ENCODE results near the gene SAMD7.

SAMD7 gene

GRCh38 chr3:169954142-169954756, 42.9 kb downstream of the SAMD7 start:
- TF ChIP-seq TEAD4 (IDR thresholded peaks at IDR 0.05) = no peak
- no peak for TF ChIP-seq EP300 (IDR thresholded peaks at IDR 0.05; ENCODE audit: borderline replicate concordance)
- no peak for TF ChIP-seq USF1 (IDR thresholded peaks at IDR 0.05)
- no peak for TF ChIP-seq MAX (IDR thresholded peaks at IDR 0.05)
- no peak for TF ChIP-seq CEBPB (IDR thresholded peaks at IDR 0.05)
- TF ChIP-seq YY1 (IDR thresholded peaks at IDR 0.05; ENCODE audit: low read depth) = no peak
- TF ChIP-seq RAD21 (IDR thresholded peaks at IDR 0.05; ENCODE audit: low read depth) = no peak
- no peak for TF ChIP-seq CREB1 (IDR thresholded peaks at IDR 0.05; ENCODE audit: low read depth)
- no peak for TF ChIP-seq NFIC (IDR thresholded peaks at IDR 0.05)
- no peak for TF ChIP-seq ZBTB7A (IDR thresholded peaks at IDR 0.05; ENCODE audit: low read depth)
- no peak for TF ChIP-seq EGR1 (IDR thresholded peaks at IDR 0.05)

- TF ChIP-seq YY1 (IDR thresholded peaks at IDR 0.05; ENCODE audit: low read depth) (no peak), TAF1 (IDR thresholded peaks at IDR 0.05; ENCODE audit: low read depth) (no peak), TEAD4 (IDR thresholded peaks at IDR 0.05) (no peak), TCF12 (IDR thresholded peaks at IDR 0.05; ENCODE audit: low read depth) (no peak), EP300 (IDR thresholded peaks at IDR 0.05; ENCODE audit: borderline replicate concordance) (no peak), RAD21 (IDR thresholded peaks at IDR 0.05; ENCODE audit: low read depth) (no peak), CREB1 (IDR thresholded peaks at IDR 0.05; ENCODE audit: low read depth) (no peak), EGR1 (IDR thresholded peaks at IDR 0.05) (no peak), USF1 (IDR thresholded peaks at IDR 0.05) (no peak), ZBTB7A (IDR thresholded peaks at IDR 0.05; ENCODE audit: low read depth) (no peak), MAX (IDR thresholded peaks at IDR 0.05) (no peak)
- TF ChIP-seq, protein P1, sequence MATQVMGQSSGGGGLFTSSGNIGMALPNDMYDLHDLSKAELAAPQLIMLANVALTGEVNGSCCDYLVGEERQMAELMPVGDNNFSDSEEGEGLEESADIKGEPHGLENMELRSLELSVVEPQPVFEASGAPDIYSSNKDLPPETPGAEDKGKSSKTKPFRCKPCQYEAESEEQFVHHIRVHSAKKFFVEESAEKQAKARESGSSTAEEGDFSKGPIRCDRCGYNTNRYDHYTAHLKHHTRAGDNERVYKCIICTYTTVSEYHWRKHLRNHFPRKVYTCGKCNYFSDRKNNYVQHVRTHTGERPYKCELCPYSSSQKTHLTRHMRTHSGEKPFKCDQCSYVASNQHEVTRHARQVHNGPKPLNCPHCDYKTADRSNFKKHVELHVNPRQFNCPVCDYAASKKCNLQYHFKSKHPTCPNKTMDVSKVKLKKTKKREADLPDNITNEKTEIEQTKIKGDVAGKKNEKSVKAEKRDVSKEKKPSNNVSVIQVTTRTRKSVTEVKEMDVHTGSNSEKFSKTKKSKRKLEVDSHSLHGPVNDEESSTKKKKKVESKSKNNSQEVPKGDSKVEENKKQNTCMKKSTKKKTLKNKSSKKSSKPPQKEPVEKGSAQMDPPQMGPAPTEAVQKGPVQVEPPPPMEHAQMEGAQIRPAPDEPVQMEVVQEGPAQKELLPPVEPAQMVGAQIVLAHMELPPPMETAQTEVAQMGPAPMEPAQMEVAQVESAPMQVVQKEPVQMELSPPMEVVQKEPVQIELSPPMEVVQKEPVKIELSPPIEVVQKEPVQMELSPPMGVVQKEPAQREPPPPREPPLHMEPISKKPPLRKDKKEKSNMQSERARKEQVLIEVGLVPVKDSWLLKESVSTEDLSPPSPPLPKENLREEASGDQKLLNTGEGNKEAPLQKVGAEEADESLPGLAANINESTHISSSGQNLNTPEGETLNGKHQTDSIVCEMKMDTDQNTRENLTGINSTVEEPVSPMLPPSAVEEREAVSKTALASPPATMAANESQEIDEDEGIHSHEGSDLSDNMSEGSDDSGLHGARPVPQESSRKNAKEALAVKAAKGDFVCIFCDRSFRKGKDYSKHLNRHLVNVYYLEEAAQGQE (IDR thresholded peaks at IDR 0.05; ENCODE audit: low read depth) = no peak
Measured at GRCh38 chr3:169955406-169955805, 44.0 kb downstream of the SAMD7 start.

DNA sequence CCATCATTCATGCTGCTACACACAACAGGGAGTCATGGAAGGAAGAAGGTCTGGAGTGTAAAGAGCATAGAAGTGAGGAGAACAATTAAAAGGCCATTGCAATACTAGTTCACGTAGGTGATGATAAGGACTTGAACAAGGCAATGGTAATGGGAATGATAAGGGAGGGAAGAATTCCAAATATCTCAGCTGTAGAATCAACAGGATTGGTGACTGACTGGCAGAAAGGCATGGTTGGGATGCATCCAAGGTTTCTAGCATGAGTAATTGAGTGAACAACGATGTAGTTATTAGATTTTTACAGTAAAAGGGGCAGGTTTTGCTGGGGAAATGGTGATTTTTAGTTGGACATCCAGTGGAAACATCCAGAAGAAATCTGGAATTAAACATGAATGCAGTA, 52.8 kb downstream of the SAMD7 start:
- TF ChIP-seq TAF1 (IDR thresholded peaks at IDR 0.05; ENCODE audit: low read depth) = no peak
- no peak for TF ChIP-seq CREB1 (IDR thresholded peaks at IDR 0.05; ENCODE audit: low read depth)
- TF ChIP-seq, protein P1 (IDR thresholded peaks at IDR 0.05; ENCODE audit: low read depth) = no peak
- no peak for TF ChIP-seq YY1 (IDR thresholded peaks at IDR 0.05; ENCODE audit: low read depth)
- no peak for TF ChIP-seq ZBTB7A (IDR thresholded peaks at IDR 0.05; ENCODE audit: low read depth)
- TF ChIP-seq TEAD4 (IDR thresholded peaks at IDR 0.05) = no peak
- no peak for TF ChIP-seq RAD21 (IDR thresholded peaks at IDR 0.05; ENCODE audit: low read depth)
- no peak for TF ChIP-seq NFIC (IDR thresholded peaks at IDR 0.05)
- TF ChIP-seq USF1 (IDR thresholded peaks at IDR 0.05) = no peak
- no peak for TF ChIP-seq TCF12 (IDR thresholded peaks at IDR 0.05; ENCODE audit: low read depth)
- TF ChIP-seq CEBPB (IDR thresholded peaks at IDR 0.05) = no peak
- TF ChIP-seq EP300 (IDR thresholded peaks at IDR 0.05; ENCODE audit: borderline replicate concordance) = no peak
- TF ChIP-seq EGR1 (IDR thresholded peaks at IDR 0.05) = no peak
- TF ChIP-seq FOXM1 (IDR thresholded peaks at IDR 0.05; ENCODE audit: borderline replicate concordance, low read depth) = no peak
- TF ChIP-seq MAX (IDR thresholded peaks at IDR 0.05) = no peak

DNA sequence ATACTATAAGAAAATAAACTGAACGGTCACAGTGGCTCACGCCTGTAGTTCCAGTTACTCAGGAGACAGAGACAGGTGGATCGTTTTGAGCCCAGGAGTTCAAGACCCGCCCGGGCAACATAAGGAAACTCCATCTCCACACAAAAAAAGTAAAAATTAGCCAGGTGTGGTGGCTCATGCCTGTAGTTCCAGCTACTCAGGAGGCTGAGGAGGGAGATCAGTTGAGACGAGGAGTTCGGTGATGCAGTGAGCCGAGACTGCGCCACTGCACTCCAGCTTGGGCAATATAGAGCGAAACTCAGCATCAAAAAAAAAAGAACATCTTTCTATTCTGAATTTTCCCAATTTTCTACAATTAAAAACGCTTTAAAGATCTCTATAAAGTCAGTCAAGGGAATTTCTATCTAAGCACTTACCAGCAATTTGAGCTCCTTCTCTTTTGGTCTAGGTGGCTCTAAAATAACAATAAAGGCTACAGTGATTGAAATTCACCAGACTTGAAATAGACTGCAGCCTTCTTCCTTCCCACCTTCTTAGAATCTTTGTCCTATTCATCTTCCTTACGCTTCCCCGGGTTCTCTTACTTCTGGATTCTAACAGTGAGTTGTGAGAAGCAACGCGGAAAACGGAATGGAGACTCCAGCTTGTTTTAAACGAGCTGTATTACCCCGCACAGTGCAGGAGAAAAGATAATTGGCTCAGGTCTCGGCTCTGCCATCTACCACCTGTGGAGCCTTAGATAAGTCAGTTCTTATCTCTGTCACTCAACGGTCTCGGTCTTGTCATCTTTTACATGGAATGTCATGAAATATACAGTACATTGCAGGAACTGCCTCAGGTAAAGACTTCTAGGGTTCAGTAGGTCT, 54.4 kb downstream of the SAMD7 start:
- TF ChIP-seq CEBPB (IDR thresholded peaks at IDR 0.05) (no peak), FOXM1 (IDR thresholded peaks at IDR 0.05; ENCODE audit: borderline replicate concordance, low read depth) (no peak), RAD21 (IDR thresholded peaks at IDR 0.05; ENCODE audit: low read depth) (no peak), ZBTB7A (IDR thresholded peaks at IDR 0.05; ENCODE audit: low read depth) (no peak), CREB1 (IDR thresholded peaks at IDR 0.05; ENCODE audit: low read depth) (no peak), TCF12 (IDR thresholded peaks at IDR 0.05; ENCODE audit: low read depth) (no peak), TAF1 (IDR thresholded peaks at IDR 0.05; ENCODE audit: low read depth) (no peak), NFIC (IDR thresholded peaks at IDR 0.05) (no peak)
